ENCODE results near the gene ZNF227.

DNA sequence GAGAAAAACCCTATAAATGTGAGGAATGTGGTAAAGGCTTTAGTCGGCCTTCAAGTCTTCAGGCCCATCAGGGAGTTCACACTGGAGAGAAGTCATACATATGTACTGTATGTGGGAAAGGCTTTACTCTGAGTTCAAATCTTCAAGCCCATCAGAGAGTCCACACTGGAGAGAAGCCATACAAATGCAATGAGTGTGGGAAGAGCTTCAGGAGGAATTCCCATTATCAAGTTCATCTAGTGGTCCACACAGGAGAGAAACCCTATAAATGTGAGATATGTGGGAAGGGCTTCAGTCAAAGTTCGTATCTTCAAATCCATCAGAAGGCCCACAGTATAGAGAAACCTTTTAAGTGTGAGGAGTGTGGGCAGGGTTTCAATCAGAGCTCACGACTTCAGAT, 35.7 kb upstream of the ZNF227 start:
- TF ChIP-seq, protein P1, sequence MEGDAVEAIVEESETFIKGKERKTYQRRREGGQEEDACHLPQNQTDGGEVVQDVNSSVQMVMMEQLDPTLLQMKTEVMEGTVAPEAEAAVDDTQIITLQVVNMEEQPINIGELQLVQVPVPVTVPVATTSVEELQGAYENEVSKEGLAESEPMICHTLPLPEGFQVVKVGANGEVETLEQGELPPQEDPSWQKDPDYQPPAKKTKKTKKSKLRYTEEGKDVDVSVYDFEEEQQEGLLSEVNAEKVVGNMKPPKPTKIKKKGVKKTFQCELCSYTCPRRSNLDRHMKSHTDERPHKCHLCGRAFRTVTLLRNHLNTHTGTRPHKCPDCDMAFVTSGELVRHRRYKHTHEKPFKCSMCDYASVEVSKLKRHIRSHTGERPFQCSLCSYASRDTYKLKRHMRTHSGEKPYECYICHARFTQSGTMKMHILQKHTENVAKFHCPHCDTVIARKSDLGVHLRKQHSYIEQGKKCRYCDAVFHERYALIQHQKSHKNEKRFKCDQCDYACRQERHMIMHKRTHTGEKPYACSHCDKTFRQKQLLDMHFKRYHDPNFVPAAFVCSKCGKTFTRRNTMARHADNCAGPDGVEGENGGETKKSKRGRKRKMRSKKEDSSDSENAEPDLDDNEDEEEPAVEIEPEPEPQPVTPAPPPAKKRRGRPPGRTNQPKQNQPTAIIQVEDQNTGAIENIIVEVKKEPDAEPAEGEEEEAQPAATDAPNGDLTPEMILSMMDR (IDR thresholded peaks at IDR 0.05): no peak
- TF ChIP-seq POLR2A (IDR thresholded peaks at IDR 0.05): no peak

Measured in adrenal gland (tissue), 5 donors.